CD8-positive, alpha-beta memory T cell (primary cell): ENCODE data around the gene LDLRAP1. TPM values are rescaled to one million over a fixed set of nuclear protein-coding genes. Genes with fewer than 3 reads are reported as not detected.

Experiments used
- CTCF ChIA-PET: fragments of 350-600 bp; sonication (Branson Sonifier 250); formaldehyde crosslinking; loops from one replicate; lab custom pipeline; 2021; ENCODE audit warnings: antibody characterized with exemption; lab: Charles Lee
- POLR2A ChIA-PET: fragments of 350-600 bp; sonication (Branson Sonifier 250); formaldehyde crosslinking; loops from one replicate; lab custom pipeline; 2021; ENCODE audit warnings: antibody characterized with exemption; lab: Charles Lee
- DNase-seq, 5 donors: peaks; one replicate each; pipeline versions ENCODE4 v3.0.0 to v3.0.0-alpha.2; 2020 to 2022; ENCODE audit warnings: mixed read lengths in 1 of 5
- H3K27ac ChIP-seq: one replicate; pipeline ENCODE4 v1.7.0; 2013; ENCODE audit warnings: low read depth, mild to moderate bottlenecking, low read length, moderate library complexity
- H3K27me3 ChIP-seq: 2 replicates; pipeline ENCODE4 v1.7.0; 2013; ENCODE audit warnings: low read length, mild to moderate bottlenecking; ENCODE audit not compliant: insufficient read depth, poor library complexity, severe bottlenecking
- H3K36me3 ChIP-seq: 2 replicates; pipeline ENCODE4 v1.7.0; 2013; ENCODE audit warnings: mild to moderate bottlenecking, low read length, moderate library complexity; ENCODE audit not compliant: insufficient read depth
- H3K4me1 ChIP-seq: 2 replicates; pipeline ENCODE4 v1.7.0; 2013; ENCODE audit warnings: mild to moderate bottlenecking, low read length, moderate library complexity; ENCODE audit not compliant: insufficient read depth
- H3K4me3 ChIP-seq: 2 replicates; pipeline ENCODE4 v1.7.0; 2013; ENCODE audit warnings: mild to moderate bottlenecking, low read length
- H3K9me3 ChIP-seq: 2 replicates; pipeline ENCODE4 v1.7.0; 2013; ENCODE audit warnings: mild to moderate bottlenecking, low read length
- H3K27ac Mint-ChIP-seq, 8 donors: one replicate each; pipeline ENCODE4 v1.8.0; 2020 to 2021; ENCODE audit warnings: mixed read lengths in 8 of 8, mild to moderate bottlenecking in 6 of 8, inconsistent platforms in 3 of 8, moderate library complexity in 3 of 8
- H3K27me3 Mint-ChIP-seq, 2 donors: one replicate each; pipeline ENCODE4 v1.8.0; 2020 to 2021; ENCODE audit warnings: mixed read lengths in 2 of 2, mild to moderate bottlenecking in 1 of 2, moderate library complexity in 1 of 2
- H3K36me3 Mint-ChIP-seq, 3 donors: one replicate each; pipeline ENCODE4 v1.8.0; 2020 to 2021; ENCODE audit warnings: mixed read lengths in 3 of 3, inconsistent platforms in 1 of 3, mild to moderate bottlenecking in 1 of 3
- H3K4me1 Mint-ChIP-seq, 3 donors: one replicate each; pipeline ENCODE4 v1.8.0; 2020 to 2021; ENCODE audit warnings: mixed read lengths in 3 of 3, inconsistent platforms in 1 of 3, mild to moderate bottlenecking in 1 of 3
- H3K4me3 Mint-ChIP-seq, 7 donors: one replicate each; pipeline ENCODE4 v1.8.0; 2020 to 2021; ENCODE audit warnings: mixed read lengths in 7 of 7, mild to moderate bottlenecking in 6 of 7, moderate library complexity in 4 of 7, inconsistent platforms in 2 of 7
- H3K9me3 Mint-ChIP-seq, 5 donors: one replicate each; pipeline ENCODE4 v1.8.0; 2020 to 2022; ENCODE audit warnings: mixed read lengths in 5 of 5, mild to moderate bottlenecking in 3 of 5, moderate library complexity in 2 of 5, inconsistent platforms in 1 of 5
- polyA plus RNA-seq: library from polyadenylated mRNA; unstranded; fragments of 300-500 nt; fragmentation: Illumina TruSeq; gene quantifications from one replicate; pipeline ENCODE4 v1.2.3, GENCODE V29; 2021
- total RNA-seq, 2 experiments: library from RNA; stranded (reverse); gene quantifications; one replicate each; pipeline ENCODE4 v1.2.3, GENCODE V29; 2021

LDLRAP1 gene
- total and polyA plus RNA-seq, 3 experiments from 2014 or later: 21.1 to 302 (median 22.0) TPM

- H3K9me3 Mint-ChIP-seq: peaks cover 0 to 2% (median 0%) of the 10 kb centered on the region in 5 donors
- H3K36me3 Mint-ChIP-seq: no peaks in the 10 kb centered on the region
- CTCF ChIA-PET: interaction anchor here (2.0 kb wide), 1 partner anchor 12 kb away, joined by 4 read pairs; no protein-coding TSS in a partner anchor
- POLR2A ChIA-PET: no interaction called here
- no peak for DNase-seq
- Histone ChIP-seq H3K9me3 (no peaks in the 10 kb centered on the region), H3K27me3 (no peaks in the 10 kb centered on the region), H3K27ac (no peak overlapping the region), H3K4me3 (no peak overlapping the region), H3K4me1 (no peaks in the 10 kb centered on the region), H3K36me3 (no peaks in the 10 kb centered on the region)
- H3K27ac Mint-ChIP-seq: no peak overlapping the region
- no peak overlapping the region for H3K4me3 Mint-ChIP-seq
- no peaks in the 10 kb centered on the region for H3K4me1 Mint-ChIP-seq
- H3K27me3 Mint-ChIP-seq: no peaks in the 10 kb centered on the region
Measured at GRCh38 chr1:25532970-25533369, 10.4 kb upstream of the LDLRAP1 start.

DNA sequence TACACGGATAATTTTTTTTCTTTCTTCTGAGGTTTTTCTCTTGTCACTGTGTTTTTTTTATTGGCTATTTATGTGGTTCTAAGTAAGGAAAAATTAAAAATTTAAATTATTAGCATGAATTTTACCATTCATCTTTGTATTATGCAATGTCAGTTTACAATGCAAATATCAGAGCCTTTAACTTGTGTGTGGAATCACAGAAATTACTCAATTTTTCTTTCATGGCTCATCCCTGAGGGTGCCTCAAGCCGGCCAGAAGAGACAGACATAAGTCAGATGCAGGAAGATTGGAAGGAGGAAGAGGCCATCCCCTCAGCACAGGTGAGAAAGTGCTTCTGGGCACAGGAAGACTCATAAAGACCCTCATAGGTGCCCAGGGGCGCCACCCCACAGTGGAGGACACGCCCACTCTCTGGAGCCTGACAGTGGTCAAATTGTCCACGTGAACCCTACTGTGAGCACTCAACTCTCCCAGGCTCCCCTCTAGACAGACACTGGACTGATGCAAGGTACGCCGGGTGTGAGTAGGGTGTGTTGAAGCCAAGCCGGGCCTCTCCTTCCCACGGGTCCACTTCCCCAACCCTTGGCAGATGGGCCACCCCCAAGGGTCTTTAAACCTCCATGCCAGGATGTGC lies 9.5 kb upstream of the LDLRAP1 start:
- CTCF ChIA-PET: interaction anchor here (2.0 kb wide), 1 partner anchor 13 kb away, joined by 4 read pairs; no protein-coding TSS in a partner anchor
- peaks cover 0 to 2% (median 0%) of the 10 kb centered on the region in 5 donors for H3K9me3 Mint-ChIP-seq

GRCh38 chr1:25534410-25534788 lies 9.0 kb upstream of the LDLRAP1 start:
- no peaks in the 10 kb centered on the region for H3K4me1 ChIP-seq
- Mint-ChIP-seq H3K27ac (no peak overlapping the region), H3K27me3 (no peaks in the 10 kb centered on the region), H3K4me1 (no peaks in the 10 kb centered on the region), H3K9me3 (no peaks in the 10 kb centered on the region), H3K36me3 (no peaks in the 10 kb centered on the region), H3K4me3 (no peak overlapping the region)
- DNase-seq: no peak
- no peak overlapping the region for H3K4me3 ChIP-seq
- H3K27ac ChIP-seq: no peak overlapping the region
- no peaks in the 10 kb centered on the region for H3K27me3 ChIP-seq
- H3K9me3 ChIP-seq: no peaks in the 10 kb centered on the region
- no peaks in the 10 kb centered on the region for H3K36me3 ChIP-seq
- CTCF ChIA-PET: interaction anchor here (2.0 kb wide), 1 partner anchor 13 kb away, joined by 4 read pairs; no protein-coding TSS in a partner anchor
- POLR2A ChIA-PET: no interaction called here

More for the DNA sequence above, 9.5 kb upstream of the LDLRAP1 start:
- H3K4me1 ChIP-seq: no peaks in the 10 kb centered on the region
- Mint-ChIP-seq H3K36me3 (no peaks in the 10 kb centered on the region), H3K4me3 (no peak overlapping the region), H3K27ac (no peak overlapping the region), H3K27me3 (no peaks in the 10 kb centered on the region), H3K4me1 (no peaks in the 10 kb centered on the region)
- H3K9me3 ChIP-seq: no peaks in the 10 kb centered on the region
- H3K27ac ChIP-seq: no peak overlapping the region
- DNase-seq: no peak
- H3K4me3 ChIP-seq: no peak overlapping the region
- H3K27me3 ChIP-seq: no peaks in the 10 kb centered on the region
- H3K36me3 ChIP-seq: no peaks in the 10 kb centered on the region
- POLR2A ChIA-PET: no interaction called here

GRCh38 chr1:25536124-25536523 lies 7.3 kb upstream of the LDLRAP1 start:
- ChIA-PET POLR2A (no interaction called here), CTCF (no interaction called here)
- H3K4me1 ChIP-seq: no peaks in the 10 kb centered on the region
- H3K36me3 Mint-ChIP-seq: no peaks in the 10 kb centered on the region
- H3K9me3 ChIP-seq: no peaks in the 10 kb centered on the region
- no peak overlapping the region for H3K4me3 ChIP-seq
- peak overlapping the region in 1 of 8 donors; percentile 23 for H3K27ac Mint-ChIP-seq
- no peaks in the 10 kb centered on the region for H3K27me3 ChIP-seq
- H3K4me3 Mint-ChIP-seq: no peak overlapping the region
- no peaks in the 10 kb centered on the region for H3K4me1 Mint-ChIP-seq
- H3K9me3 Mint-ChIP-seq: no peaks in the 10 kb centered on the region
- H3K36me3 ChIP-seq: no peaks in the 10 kb centered on the region
- no peaks in the 10 kb centered on the region for H3K27me3 Mint-ChIP-seq
- no peak overlapping the region for H3K27ac ChIP-seq
- DNase-seq: no peak

DNA sequence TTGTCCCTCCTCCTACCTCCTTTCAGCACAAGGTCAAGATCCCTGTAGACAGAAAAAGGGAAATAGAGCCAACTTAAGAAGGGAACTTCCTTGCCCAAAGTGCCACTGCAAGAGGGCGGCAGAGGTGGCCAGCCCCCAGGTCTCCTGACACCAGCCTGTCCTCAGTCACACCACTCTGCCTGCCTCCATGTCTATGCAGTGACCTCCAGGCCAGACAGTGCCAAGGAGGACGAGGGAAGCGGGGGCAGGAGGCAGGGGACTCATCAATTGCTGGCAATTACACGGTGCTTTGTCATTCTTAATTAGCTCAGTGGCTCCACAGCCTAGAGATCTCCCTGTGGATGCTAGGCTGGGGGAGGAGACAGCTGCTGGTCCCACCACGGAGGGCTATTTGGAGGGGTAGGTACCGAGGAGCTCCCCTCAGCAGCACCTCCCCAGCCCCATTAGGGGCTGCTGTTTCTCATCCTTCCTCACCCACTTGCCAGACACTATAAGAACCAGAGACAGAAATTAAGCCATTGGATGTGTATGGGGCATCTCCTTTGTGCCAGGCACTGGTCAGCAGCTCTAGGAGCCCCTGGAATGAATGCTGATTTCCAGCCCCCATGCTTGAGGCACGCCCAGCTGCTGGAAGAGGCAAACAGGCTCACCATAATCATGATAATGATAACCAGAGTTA lies 6.1 kb upstream of the LDLRAP1 start:
- H3K4me3 ChIP-seq: no peak overlapping the region
- ChIA-PET CTCF (interaction anchor here (1.4 kb wide), 1 partner anchor 13 kb away, joined by 5 read pairs; no protein-coding TSS in a partner anchor), POLR2A (no interaction called here)
- no peaks in the 10 kb centered on the region for H3K36me3 Mint-ChIP-seq
- H3K27me3 ChIP-seq: no peaks in the 10 kb centered on the region
- no peaks in the 10 kb centered on the region for H3K4me1 ChIP-seq
- H3K27ac Mint-ChIP-seq: peak overlapping the region in 2 of 8 donors; percentile 21 to 63
- no peaks in the 10 kb centered on the region for H3K36me3 ChIP-seq
- H3K9me3 Mint-ChIP-seq: no peaks in the 10 kb centered on the region
- no peaks in the 10 kb centered on the region for H3K9me3 ChIP-seq
- H3K4me1 Mint-ChIP-seq: peaks cover 0 to 3% (median 0%) of the 10 kb centered on the region in 3 donors
- H3K27ac ChIP-seq: no peak overlapping the region
- no peak for DNase-seq
- no peaks in the 10 kb centered on the region for H3K27me3 Mint-ChIP-seq
- no peak overlapping the region for H3K4me3 Mint-ChIP-seq

- H3K36me3 ChIP-seq: no peaks in the 10 kb centered on the region
- ChIA-PET POLR2A (interaction anchor here (1.3 kb wide), 1 partner anchor 10 kb away, joined by 3 read pairs; no protein-coding TSS in a partner anchor), CTCF (interaction anchor here (0.7 to 1.4 kb wide), 4 partner anchors 11 to 34 kb away, joined by 4 to 5 read pairs (median 4); no protein-coding TSS in a partner anchor)
- no peak overlapping the region for H3K4me3 ChIP-seq
- Mint-ChIP-seq H3K9me3 (no peaks in the 10 kb centered on the region), H3K36me3 (peaks cover 0 to 2% (median 0%) of the 10 kb centered on the region in 3 donors), H3K4me3 (no peak overlapping the region), H3K27me3 (no peaks in the 10 kb centered on the region), H3K4me1 (peaks cover 0 to 7% (median 5%) of the 10 kb centered on the region in 3 donors), H3K27ac (peak overlapping the region in 2 of 8 donors; percentile 1 to 41)
- no peak for DNase-seq
- no peak overlapping the region for H3K27ac ChIP-seq
- no peaks in the 10 kb centered on the region for H3K27me3 ChIP-seq
- no peaks in the 10 kb centered on the region for H3K9me3 ChIP-seq
- H3K4me1 ChIP-seq: no peaks in the 10 kb centered on the region
Measured at GRCh38 chr1:25538191-25538767, 5.1 kb upstream of the LDLRAP1 start.

GRCh38 chr1:25540750-25541342 lies 2.6 kb upstream of the LDLRAP1 start:
- Mint-ChIP-seq H3K4me3 (peak overlapping the region in 1 of 7 donors; percentile 91), H3K27me3 (no peaks in the 10 kb centered on the region), H3K4me1 (peaks cover 14 to 24% (median 20%) of the 10 kb centered on the region in 3 donors), H3K27ac (no peak overlapping the region), H3K36me3 (peaks cover 0 to 15% (median 0%) of the 10 kb centered on the region in 3 donors), H3K9me3 (no peaks in the 10 kb centered on the region)
- peaks cover 5% of the 10 kb centered on the region for H3K36me3 ChIP-seq
- H3K27me3 ChIP-seq: no peaks in the 10 kb centered on the region
- no peaks in the 10 kb centered on the region for H3K9me3 ChIP-seq
- ChIA-PET CTCF (interaction anchor here (1.3 kb wide), 1 partner anchor 37 kb away, joined by 3 read pairs; no protein-coding TSS in a partner anchor), POLR2A (interaction anchor here (0.5 kb wide), 1 partner anchor 1581 kb away, joined by 3 read pairs; no protein-coding TSS in a partner anchor)
- H3K4me3 ChIP-seq: no peak overlapping the region
- peaks cover 16% of the 10 kb centered on the region for H3K4me1 ChIP-seq
- no peak for DNase-seq
- H3K27ac ChIP-seq: no peak overlapping the region
